HG03060 (cell line): ENCODE measurements around the gene INPP5J.
"Not testable (repeated sequence)": the region's sequence is repeated elsewhere in the genome, so short reads cannot be mapped to it uniquely, and the experiment has no call there.

Experiments
- ATAC-seq: cut with Tn5 transposase; IDR thresholded peaks from one replicate; pipeline ENCODE4 v1.9.1; 2021; ENCODE audit warnings: low read depth, moderate number of reproducible peaks; ENCODE audit not compliant: unreplicated experiment

The INPP5J gene

DNA sequence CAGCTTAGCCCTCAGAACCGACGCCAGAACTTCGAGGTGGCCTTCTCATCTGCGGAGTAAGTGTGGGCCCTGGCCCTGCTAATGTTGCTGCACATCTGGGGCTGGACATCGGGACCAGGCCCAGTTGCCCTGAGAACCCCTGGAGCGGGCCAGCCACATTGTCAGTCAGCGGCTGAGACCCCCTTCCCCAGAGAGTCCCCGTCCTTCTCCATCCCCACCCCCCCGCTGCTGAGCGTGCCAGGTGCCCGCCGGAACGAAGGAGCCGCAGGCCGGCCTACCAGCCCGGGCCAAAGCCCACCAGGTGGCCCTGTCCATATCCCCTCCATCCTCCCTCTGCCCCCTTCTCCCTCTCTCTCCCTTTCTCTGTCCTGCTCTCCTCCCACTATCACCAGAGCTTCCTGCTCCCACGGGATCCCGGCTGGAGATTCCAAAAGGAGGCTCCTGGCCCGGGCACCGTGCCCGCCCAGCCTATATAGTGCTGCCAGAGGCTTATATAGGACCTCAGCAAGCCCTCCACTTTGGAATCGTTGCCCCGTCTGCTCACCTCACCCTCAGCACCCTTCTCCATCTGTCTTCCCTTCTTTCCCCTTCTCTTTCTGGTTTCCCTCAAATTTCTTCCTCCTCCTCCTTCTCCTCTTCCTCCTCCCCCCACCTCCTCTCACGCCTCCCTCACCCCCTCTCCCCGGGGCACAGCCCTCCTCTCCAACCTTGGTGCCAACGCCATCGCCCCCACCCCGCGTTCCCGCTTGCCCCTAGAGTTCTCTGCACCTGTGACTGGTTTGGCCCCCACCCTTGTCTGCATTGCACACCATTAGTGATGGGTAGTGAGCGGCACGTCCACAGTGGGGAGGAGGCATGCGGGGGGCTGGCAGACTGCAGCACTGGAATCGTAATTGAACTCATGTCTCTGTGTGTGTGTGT lies 22.7 kb upstream of the INPP5J start:
- ATAC-seq, result no peak

DNA sequence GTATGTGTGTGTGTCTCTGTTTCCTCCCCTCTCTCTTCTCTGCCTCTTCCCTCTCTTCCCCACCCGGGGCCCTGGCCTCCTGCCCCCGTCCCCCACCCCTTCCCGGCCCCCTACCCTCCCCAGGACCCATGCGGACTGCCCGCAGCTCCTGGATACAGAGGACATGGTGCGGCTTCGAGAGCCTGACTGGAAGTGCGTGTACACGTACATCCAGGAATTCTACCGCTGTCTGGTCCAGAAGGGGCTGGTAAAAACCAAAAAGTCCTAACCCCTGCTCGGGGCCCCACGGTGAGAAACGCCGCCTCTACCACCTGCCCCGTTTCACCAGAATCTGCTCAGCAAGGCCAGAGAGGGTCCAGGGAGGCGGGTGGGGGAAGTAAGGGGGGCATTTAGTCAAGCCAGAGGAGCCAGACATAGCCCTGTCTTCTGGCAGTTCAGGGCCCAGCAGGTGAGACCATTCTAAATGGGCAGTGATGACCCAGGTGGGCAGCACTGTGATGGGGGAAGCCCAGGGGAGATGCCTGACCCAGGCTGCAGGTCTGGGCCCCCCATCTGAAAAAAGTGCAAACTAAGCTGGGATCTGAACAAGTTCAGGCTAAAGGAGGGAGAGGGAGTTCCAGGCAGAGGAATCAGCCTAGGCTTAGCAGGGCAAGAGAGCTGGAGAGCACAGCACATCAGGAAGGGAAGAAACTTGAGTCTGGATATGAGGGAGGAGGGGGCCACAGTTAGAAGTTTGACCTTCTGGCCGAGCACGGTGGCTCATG lies 21.8 kb upstream of the INPP5J start:
- no peak for ATAC-seq

DNA sequence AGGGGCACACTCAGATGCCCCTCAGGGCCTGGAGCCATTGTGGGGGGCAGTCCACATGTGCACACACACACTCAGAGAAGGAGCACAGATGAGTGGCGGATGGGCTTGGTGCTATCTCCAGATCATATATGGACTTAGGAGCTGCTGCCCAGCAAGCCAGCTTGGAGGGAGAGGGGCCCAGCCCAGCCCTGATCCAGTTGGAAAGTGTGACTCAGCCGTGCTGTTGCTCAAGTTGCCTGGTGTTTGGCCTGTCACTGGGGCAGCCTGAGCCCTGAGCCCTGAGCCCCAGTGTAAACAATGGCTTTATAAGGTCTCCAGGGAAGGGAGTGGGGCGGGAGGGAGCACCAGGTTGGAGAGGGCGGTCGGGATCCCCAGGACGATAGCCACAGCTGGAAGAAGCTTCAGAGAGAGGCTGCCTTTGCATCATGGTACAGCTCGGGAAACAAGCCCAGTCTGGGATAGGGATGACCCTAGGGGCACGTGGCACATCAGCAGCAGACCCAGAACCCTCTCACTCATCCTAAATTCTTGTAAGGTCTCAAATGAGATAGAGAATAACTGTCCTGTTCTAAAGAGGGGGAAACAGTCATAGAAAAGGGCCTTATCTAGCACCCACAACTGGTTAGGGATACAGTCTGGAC lies 20.2 kb upstream of the INPP5J start:
- no peak for ATAC-seq

DNA sequence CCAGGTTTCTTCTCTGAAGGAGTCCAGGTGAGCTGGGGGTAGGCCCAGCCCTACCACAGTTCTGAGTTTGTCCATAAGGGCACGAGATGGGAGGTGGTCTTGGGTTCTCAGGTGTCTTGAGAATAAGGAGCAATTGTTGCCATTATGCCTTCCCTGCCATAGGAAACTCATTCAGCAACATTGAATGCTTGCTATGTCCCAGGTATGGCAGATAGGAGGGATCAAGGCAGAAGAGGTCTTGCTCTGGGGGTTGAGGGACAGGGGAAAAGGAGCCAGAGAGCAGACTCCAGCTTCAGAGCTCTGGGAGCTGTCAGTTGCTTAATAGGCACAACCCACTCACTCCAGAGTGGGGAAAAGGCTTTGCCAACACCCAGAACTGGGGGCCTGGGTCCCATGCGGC lies 19.7 kb upstream of the INPP5J start:
- ATAC-seq, result no peak

DNA sequence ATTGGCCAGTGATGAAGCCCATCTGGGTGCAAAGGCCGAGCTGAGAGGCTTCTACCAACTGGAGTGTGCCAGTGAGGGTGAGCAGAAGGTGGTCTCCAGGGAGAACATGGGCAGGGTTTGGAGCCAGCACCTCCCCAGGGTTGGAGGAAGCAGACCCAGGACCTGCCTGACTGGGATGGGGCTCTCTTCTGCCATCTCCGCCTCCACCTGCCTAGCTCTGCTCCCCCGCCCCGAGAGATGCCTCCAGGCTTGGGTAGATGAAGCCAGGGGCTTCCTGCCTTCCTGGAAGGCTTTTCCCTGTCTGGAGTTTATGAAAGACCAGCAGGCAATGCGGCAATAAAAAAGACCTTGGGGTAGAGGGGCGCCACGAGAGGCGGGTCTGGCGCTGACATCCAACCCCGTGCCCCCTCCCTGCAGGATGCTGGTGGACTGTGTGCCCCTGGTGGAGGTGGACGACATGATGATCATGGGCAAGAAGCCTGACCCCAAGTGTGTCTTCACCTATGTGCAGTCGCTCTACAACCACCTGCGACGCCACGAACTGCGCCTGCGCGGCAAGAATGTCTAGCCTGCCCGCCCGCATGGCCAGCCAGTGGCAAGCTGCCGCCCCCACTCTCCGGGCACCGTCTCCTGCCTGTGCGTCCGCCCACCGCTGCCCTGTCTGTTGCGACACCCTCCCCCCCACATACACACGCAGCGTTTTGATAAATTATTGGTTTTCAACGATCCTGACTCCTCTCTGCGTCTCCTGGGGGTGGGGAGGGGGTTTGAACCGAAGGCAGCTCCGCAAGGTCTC lies 18.7 kb upstream of the INPP5J start:
- no peak for ATAC-seq

DNA sequence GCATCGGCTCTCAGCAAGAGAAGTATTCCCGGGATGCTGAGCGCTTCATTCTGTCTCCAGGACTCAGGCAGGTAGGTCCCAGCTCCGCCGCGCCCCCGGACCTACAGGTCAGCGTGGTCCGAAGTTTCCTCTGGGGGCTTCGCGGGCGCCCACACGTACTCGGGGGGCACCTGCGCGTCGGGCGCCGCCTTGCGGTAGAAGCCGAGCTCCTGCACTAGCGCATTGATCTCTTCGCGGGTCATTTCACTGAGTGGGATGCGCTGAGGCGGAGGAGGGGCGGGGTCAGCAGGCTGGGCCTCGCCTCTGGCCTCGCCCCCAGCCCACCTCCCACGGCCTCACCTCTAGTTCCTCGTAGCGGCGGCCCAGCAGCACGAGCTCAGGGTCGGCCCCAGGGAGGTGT lies 17.9 kb upstream of the INPP5J start:
- ATAC-seq, result no peak

DNA sequence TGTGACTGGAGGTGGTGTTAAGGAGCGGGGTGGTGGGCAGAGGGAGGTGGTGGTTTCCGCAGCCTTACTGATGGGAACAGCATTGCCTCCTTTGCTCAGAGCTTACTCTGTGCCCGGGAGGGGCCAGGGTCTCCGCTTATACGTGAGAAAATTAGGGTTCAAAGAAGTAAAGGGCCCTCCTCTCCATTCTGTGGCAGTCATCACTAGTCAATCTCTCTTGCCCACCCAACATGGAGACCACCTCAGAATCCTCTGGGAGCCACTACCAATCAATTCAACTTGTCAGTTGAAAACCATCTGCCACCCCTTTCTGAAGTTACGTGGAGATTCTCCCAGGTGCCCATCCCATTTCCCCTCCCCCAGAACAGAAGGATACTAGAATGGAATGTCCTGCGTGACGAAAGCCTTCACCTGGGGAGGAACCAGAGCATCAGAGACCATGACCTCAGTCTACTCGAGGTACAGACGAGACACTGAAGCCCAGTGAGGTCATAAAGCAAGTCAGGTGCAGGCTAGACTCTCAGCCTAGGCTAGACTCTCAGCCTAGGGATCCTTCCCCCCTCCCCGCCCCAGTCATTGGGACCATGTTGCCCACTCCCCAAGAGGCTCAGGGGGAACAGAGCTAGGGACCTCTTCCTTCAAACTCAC lies 17.4 kb upstream of the INPP5J start:
- ATAC-seq, result no peak

DNA sequence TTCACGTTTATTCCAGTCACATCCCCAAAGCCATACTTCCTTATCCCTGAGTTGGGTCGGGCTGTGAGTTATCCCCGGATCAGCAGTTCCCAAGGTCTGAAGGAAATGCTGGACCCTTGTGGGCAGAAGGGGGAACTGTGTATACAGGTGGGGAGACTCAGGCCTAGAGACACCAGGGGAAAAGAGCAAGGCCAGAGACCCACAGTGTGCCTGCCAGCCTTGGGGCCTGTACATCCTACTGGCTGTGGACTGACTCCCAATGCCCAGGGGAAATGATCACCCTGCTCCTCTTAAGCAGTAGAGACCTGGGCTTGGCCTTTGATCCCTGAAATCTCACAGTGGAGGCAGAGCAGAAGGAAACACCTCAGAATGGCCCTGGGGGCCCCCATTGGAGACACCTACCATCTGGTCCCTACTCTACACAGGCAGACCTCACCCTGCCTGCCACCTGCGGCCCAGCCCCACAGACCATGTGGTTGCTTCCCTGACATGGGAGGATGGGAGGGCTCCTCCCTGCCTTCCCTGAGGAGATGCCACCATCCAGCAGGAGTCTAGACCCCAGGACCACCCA lies 16.7 kb upstream of the INPP5J start:
- no peak for ATAC-seq

DNA sequence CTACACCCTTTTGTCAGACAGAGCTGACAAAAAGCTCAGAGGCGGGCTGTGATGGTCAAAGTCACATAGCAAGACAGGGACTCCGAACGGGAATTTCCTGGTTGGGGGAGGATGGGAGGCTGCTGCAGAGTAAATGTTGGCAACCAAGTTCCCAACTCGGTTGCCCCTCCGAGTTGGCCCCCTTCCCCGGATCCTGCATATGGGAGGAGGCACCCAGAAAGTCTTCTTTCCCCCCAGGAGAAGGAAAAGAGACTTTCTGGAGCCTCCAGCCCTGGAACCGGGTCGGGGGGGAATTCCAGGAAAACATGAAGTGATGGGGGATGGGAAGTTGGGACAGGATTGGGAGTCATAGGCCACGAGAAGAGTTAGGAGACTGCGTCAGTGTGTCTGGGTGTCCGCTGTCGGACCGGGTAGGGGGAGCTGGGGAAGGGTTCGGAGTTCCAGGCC lies 16.0 kb upstream of the INPP5J start:
- ATAC-seq, result no peak

DNA sequence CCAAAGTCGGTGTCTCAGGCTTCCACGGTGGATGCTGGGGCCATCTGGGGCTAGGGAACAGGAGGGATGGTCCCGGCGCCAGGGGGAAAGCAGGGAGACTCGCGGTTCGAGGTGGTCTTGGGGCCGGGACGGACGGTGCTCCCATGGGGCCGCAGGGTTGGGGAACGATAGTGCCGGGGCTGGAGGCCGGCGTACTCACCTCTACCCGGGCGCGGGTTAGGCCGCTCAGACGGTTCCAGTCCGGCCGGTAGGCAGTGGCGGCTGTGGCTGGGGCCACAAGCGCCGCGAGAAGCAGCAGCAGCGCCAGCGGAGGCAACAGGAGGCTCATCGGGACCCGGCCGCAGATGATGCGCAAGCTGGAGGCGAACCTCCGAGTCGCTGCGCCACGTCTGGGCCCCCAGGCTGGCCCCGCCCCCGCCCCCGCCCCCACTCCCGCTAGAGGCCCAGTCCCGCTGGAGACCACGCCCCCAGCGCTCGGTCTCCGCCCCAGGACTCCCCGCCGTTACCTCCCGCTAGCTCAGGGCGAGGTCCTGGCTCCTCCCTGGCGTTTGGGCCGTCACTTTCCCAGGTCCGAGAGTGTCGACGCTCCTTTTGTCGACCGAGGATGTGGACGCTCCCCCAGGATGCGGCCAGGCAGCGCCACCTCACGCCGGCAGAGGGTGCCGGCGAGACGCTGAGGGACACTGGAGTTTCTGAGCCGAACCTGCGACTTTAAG lies 15.4 kb upstream of the INPP5J start, which contains the start of gene SELENOM:
Gene SELENOM, minus strand, starts transcription at position 391 of the 716 bp plus-strand sequence. Its CDS starts 63 bp downstream, at position 328.
- peak; percentile 47 for ATAC-seq

DNA sequence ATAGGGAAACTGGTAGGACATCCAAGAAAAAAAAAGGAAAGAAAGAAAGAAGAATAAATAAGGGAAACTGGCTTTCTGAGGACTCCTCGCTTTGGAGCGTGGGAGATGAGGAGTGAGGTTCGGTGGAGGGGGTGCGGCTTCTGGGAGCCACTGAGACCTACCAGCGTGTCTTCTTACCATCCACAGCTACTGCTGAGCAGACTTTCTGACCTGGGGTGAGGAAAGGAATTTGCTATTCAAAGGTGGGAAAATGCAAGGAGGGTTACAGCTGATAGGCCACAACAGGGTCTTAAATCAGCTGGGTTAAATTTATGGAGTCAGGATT lies 14.9 kb upstream of the INPP5J start:
- ATAC-seq, result no peak

DNA sequence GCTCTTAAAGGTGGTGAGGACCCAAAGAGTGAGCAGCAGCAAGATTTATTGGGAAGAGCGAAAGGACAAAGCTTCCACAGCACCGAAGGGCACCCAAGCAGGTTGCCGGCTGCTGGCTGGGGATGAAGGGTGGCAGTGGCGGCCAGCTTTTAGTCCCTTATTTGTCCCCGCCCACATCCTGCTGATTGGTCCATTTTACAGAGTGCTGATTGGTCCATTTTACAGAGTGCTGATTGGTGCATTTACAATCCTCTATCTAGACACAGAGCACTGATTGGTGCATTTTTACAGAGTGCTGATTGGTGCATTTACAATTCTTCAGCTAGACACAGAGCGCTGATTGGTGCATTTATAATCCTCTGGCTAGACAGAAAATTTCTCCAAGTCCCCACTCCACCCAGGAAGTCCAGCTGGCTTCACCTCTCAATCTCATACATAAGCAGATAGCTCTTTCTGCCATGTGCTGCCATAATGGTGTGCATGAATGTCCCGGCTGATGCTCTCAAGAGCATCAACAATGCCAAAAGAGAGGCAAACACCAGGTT lies 10.1 kb upstream of the INPP5J start:
- ATAC-seq, result not testable (repeated sequence)

DNA sequence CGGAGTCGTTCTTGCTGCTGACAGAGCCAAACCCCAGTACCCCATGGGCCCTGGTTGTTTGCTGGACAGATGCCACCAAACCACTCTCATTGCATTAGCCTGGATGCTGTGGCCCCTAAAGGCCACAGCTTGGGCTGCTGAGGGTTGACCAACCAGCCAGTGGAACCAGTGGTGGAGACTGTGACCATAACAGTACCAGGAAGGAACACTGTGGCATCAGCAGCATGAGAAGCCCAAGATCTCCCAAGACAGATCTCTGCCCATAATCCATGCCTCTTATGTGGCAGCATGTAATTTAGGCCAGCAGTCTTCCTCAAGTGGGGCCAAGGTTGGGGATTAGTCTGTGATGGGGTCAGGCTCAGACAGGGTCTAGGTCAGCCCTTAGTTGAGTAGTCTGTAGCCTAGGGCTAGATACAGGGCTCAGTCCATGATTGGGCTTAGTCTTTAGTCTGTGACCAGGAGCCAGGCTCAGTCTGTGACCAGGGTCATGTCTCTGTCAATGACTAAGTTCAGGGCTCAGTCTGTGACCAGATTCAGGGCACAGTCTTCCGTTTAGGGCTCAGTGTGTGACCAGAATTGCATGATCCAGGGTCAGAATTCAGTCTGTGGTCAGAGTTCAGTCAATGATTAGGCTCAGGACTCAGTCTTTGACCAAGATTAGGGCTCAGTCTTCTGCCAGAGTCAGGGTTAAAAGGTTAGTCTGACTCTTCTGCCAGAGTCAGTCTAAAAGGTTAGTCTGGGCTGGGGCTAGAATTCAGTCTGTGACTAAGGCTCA lies 4.5 kb upstream of the INPP5J start:
- ATAC-seq, result no peak

DNA sequence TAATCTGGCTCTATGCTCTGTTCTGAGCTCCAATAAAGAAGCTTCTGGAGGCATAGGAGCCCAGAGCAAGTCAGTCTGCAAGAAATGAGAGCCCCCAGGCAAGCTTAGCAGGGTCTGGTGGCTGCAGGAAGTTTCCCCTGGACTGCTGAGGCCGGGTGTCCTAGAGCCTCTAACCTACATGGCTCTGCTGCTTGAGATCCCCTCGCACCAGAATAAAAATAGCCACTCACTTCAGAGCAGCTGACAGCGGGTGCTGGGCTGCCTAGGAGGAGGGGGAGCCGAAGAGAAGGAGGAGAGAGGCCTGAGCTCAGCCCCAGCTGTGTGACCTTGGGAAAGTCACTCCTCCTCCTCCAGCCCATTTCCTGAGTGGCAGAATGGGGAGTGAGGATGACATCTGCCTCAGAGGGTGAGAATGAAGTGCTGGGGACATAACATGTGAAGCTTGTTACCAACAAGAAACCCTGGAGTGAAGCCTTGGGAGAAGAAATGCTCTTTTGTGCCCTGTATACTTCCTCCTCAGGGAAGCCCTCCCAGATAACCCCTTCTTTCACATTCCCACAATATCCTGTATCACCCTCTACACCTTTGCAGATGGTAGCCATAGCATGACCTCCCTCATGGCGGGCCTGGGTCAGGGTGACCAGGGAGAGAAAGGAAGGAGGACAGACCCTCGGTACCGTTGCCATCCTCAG lies 3.6 kb upstream of the INPP5J start:
- no peak for ATAC-seq

DNA sequence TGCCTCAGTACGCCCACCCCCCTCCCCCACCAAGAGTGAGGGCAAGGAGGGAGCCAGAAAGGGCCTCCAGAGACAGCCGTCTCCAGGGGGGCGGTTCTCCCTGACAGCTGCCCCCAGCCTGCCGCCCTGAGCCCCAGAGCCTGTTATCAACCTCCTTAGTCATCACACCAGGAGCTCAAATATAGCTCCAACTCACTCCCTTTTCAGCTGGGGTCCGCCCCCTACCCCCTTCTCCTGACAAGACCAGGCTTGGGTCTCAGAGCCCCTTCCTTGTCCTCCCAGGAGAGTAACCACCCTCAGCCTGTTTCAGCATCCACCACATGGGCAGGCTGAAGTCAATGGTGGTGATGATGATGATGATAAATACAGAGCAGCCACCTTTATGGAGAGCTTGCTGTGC lies 2.5 kb upstream of the INPP5J start:
- no peak for ATAC-seq

DNA sequence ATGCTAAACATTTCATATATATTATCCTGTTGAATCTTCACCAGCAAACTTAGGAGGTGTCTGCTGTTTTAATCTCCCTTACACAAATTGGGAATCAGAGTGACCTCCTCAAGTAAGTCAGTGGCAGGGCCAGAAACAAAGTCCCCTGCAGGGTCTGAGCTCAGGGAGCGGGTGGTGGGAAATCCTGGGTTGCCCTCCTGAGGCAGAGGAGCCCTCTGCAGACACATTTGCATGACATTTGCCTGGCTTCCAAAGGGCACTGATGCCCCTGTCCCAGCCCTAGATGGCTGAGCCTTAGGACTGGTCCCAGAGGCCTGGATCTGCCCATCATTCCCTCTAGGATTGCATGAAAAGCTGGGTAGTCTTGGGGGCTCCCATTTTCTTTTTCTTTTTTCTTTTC lies 2.1 kb upstream of the INPP5J start:
- no peak for ATAC-seq

DNA sequence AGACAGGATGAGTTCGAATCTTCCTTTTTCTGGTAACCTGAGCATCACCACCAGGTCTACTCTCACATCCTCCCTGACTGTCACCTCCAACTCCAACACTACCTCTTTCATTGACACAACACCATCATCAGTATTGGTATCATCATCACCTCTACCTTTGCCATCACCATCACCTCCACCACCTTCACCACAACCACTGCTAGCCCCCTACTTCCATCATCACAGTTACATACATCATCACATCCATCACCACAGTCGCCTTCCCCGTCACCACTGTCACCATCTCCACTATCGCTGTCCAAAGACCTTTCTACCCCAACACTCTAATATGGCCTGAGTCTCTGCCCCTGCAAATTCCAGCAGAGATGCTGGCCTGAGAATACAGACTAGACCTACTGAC lies 1.4 kb upstream of the INPP5J start:
- no peak for ATAC-seq

DNA sequence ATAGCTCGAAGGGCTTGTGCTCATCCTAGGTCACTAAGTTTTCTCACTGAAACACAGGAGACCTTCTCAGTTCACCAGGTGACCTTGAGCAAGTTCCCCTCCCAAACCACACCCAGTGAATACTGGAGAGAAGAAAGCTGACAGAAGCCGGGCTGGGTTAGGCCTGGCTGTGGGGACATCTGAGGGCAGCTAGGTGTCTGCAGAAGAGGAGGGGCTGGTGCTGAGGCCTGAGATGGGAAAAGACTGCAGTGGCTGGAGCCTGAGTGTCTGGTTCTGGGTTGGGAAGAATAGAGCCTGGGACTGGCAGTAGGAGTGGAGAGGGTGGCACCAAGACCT lies 602 bp upstream of the INPP5J start:
- ATAC-seq, result no peak
